ENCODE data around the gene MET. TPM values are rescaled to one million over a fixed set of nuclear protein-coding genes. Genes with fewer than 3 reads are reported as not detected.

Gene MET
- total and polyA plus RNA-seq, 12 donors: 3.1 to 23.3 (median 15.0) TPM

DNA sequence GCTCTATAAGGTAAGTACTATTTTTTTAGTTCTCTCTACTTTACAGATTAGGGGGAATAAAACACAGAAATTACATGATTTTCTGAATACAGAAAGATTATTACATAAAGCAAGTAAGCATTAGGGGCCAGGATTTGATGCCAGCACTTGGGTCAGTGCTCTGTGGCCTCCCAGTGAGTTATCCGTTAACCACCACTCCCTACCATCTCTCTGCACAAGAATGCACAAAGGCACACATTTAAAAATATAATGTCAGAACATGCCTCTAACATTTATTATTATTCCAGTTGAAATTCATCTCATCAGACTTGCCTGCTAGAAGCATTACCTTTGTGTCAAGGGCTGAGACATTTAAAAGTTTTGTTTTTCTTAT, 59.0 kb downstream of the MET start:
- no peak overlapping the region for H3K4me3 ChIP-seq
- DNase-seq (no peak), ATAC-seq (no peak)
- TF ChIP-seq, protein P1, sequence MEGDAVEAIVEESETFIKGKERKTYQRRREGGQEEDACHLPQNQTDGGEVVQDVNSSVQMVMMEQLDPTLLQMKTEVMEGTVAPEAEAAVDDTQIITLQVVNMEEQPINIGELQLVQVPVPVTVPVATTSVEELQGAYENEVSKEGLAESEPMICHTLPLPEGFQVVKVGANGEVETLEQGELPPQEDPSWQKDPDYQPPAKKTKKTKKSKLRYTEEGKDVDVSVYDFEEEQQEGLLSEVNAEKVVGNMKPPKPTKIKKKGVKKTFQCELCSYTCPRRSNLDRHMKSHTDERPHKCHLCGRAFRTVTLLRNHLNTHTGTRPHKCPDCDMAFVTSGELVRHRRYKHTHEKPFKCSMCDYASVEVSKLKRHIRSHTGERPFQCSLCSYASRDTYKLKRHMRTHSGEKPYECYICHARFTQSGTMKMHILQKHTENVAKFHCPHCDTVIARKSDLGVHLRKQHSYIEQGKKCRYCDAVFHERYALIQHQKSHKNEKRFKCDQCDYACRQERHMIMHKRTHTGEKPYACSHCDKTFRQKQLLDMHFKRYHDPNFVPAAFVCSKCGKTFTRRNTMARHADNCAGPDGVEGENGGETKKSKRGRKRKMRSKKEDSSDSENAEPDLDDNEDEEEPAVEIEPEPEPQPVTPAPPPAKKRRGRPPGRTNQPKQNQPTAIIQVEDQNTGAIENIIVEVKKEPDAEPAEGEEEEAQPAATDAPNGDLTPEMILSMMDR (IDR thresholded peaks at IDR 0.05): no peak
- WGBS, 2 donors: 89 to 93% methylated on average over 1 of the region's 1 CpG
- intact Hi-C loops (cut with DNase I): no loop called here
- H3K27ac ChIP-seq: no peak overlapping the region
- H3K27me3 ChIP-seq: no peaks in the 10 kb centered on the region
- no peaks in the 10 kb centered on the region for H3K9me3 ChIP-seq
- H3K36me3 ChIP-seq: no peaks in the 10 kb centered on the region
- peaks cover 0 to 21% (median 14%) of the 10 kb centered on the region in 9 donors for H3K4me1 ChIP-seq

DNA sequence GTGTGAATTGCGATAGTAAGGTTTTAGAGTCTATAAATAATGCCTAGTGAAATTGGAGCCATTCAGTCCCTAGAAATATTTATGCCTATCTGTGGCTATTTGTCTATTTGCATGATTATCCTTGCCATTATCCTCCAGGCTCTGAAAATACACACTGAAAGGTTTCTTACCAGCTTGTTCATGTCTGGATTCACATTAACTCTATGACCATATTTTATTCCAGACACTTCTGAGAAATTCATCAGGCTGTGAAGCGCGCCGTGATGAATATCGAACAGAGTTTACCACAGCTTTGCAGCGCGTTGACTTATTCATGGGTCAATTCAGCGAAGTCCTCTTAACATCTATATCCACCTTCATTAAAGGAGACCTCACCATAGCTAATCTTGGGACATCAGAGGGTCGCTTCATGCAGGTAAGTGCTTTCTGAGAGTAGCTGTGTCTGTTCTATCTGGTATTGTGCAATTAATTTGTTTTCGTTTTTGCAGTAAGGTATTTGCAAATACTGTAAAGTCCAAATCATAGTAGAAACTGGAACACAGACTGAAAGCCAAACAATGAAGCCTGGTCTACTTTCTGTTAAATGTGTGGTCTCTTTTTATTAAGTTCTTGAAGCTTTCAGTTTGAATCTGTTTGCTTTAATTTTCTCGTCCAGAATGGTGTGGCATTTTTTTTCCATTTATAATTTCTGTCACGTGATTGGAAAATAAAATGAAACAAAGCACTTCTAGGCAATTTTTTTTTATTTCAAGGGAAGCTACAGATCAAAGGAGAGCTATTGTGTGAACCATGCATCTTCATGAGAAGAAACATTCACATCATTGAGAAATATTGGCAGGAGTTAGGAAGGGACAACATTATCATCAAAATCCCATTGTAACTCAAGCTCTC, 59.7 kb downstream of the MET start:
- Histone ChIP-seq H3K27me3 (no peaks in the 10 kb centered on the region), H3K4me1 (peaks cover 0 to 19% (median 10%) of the 10 kb centered on the region in 9 donors), H3K4me3 (no peak overlapping the region), H3K9me3 (no peaks in the 10 kb centered on the region), H3K36me3 (no peaks in the 10 kb centered on the region), H3K27ac (no peak overlapping the region)
- TF ChIP-seq, protein P1 (IDR thresholded peaks at IDR 0.05): no peak
- intact Hi-C loops (cut with DNase I): no loop called here
- DNase-seq (no peak), ATAC-seq (no peak)
- 89 to 93% methylated on average over 12 of the region's 12 CpGs for WGBS, 2 donors

DNA sequence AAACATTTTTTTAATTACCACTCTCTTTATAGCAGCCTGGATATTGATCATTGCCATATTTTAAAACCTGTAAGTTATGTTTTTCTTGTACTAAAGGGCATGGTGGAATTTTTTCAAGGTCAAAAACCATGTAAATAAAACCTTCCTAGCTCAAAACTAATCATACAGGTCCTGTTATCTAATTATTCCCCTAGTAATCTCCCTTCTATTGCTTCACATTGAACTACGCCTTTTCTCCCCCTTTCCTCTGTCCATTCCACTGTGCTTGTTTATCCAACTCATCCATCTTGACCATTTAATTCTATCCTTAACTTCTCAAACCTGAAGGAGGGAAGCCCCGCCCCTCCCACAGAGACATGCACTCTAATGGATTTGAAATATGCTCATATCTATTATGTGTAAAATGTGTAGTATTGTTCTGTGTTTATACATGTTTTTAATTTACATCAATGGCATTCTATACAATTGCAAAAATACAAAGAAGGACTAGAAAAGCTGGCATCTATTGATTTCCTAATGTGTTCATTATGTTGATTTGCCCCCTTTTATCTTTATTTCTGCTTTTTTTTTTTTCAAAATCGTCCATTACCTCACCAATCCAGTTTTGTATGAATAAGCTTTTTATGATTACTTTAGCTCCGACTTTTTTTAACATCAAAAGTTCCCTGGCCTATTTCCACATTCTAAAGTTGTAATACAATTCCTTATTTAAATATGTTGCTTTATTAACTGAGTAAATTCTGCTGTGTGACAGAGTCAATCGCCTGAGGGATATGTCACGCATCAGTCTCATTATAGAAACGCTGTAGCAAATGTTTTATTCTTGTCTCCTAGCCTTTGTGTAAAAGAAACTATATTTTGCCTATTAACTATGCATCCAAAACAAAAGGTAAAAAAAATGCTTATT, 61.0 kb downstream of the MET start:
- no peak for DNase-seq
- intact Hi-C loops (cut with DNase I): no loop called here
- Histone ChIP-seq H3K27me3 (no peaks in the 10 kb centered on the region), H3K27ac (no peak overlapping the region), H3K4me1 (peaks cover 0 to 7% (median 0%) of the 10 kb centered on the region in 9 donors), H3K4me3 (no peak overlapping the region), H3K9me3 (no peaks in the 10 kb centered on the region), H3K36me3 (no peaks in the 10 kb centered on the region)
- ATAC-seq: no peak
- WGBS, 2 donors: 89 to 91% methylated on average over 7 of the region's 7 CpGs
- TF ChIP-seq, protein P1 (IDR thresholded peaks at IDR 0.05): no peak

DNA sequence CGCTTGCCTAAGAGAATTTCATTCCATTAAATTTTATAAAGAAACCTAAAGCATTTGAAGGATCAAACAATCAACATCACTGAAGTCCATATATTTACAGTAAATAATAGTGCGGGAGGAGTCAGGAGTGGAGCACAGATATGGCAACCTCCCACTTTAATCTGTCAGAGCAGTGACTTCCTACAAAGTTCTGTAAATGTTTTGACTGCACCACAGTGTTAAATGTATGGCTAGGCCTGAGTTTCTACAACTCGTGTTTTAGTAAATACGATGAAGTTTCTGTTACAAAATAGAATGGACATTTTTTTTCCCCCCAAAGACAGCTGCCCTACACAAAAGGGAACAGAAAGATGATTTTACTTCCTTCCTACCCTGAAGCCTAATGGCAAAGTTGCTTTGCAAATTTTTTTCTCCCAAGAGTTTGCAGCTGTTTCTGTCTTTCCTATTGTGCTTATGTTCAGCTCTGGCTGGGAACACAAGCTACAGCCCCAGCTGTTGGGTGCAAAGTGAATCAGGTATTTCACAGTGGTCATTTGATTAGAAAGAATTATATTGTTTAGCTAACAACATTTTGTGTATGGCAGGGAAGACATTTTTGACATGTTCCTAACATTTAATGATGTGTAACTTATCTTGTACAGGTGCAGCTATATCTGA, 62.1 kb downstream of the MET start:
- Histone ChIP-seq H3K27ac (no peak overlapping the region), H3K9me3 (no peaks in the 10 kb centered on the region), H3K36me3 (no peaks in the 10 kb centered on the region), H3K27me3 (no peaks in the 10 kb centered on the region), H3K4me1 (peaks cover 0 to 7% (median 0%) of the 10 kb centered on the region in 9 donors), H3K4me3 (no peak overlapping the region)
- intact Hi-C loops (cut with DNase I): no loop called here
- 46 to 47% methylated on average over 4 of the region's 4 CpGs for WGBS, 2 donors
- DNase-seq: no peak
- peak in 2 of 8 donors; percentile 39 to 55 for ATAC-seq
- TF ChIP-seq, protein P1 (IDR thresholded peaks at IDR 0.05): no peak

Measured in heart right ventricle (tissue), 16 donors.